ENCODE measurements around the gene COL6A6. TPM values are rescaled to one million over a fixed set of nuclear protein-coding genes. Genes with fewer than 3 reads are reported as not detected.

The COL6A6 gene
- total and polyA plus RNA-seq, 2 experiments from 2014 or later: 0.07 to 0.10 TPM

DNA sequence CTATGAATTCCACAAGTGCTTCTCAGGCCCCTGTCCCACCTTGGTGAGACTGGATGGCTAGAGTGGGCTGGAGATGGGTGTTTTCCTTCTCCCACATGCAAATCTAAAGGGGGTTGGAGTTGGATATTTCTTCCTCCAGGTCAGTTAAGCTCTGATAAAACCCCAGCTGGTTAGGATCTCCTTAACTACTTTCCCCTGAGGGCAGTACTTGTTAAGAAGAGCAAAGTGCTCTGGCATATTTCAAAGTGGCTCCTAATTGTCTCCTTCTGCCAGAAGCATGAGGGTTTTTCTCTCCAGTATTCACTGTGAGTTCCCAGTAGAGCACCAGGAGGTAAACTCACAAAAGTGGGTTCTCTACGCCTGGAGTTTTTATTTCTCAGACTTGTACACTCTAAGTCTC is 31.4 kb downstream of the COL6A6 start (continued):
- TF ChIP-seq ZNF114 (CRISPR knock-in tag; IDR thresholded peaks at IDR 0.05) (no peak), POLR2AphosphoS5 (IDR thresholded peaks at IDR 0.05; ENCODE audit: low read depth) (no peak), EZH2phosphoT487 (IDR thresholded peaks at IDR 0.05; ENCODE audit: unreplicated experiment) (no peak)

DNA sequence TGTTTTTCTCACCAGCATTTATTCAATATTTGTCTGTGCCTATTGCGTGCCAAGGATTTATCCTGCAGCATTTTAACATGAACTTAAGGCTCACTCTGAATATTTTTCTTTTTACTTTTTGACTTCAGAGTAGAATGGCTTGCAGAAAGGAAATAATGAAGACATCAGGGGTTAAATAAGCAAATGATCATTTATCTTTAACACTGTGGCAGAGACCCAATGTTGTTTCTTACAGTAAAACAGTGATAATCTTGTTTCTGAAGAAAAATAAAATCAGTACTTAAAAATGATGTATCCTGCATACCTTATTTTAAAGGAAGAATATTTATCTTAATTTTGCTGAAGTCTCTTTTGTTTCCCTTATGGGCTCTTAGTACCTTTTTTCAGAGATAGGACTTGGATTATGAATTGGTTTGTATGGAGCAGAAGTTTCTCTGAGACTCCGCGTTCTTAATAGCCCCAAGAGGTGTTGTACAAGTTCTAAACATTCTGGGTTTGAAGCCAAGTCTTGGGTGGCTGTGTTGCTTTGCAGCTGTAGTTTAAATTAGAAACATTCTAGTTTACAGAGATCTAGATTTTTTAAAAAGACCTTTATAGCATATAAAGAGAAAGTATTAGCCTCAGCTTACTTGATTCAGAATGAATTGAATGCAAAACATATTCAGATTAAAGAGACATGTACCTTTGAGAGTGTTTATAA is 40.5 kb downstream of the COL6A6 start:
- H3K36me3 Mint-ChIP-seq (ENCODE audit: low read depth): no peaks in the 10 kb centered on the region
- no peak overlapping the region for H3K4me2 ChIP-seq
- H3K4me3 ChIP-seq: no peak overlapping the region
- no peak overlapping the region for H3K27ac ChIP-seq (ENCODE audit: low read depth)
- H3K27ac Mint-ChIP-seq: no peak overlapping the region
- no peaks in the 10 kb centered on the region for H3K36me3 ChIP-seq (ENCODE audit: insufficient read depth)
- H2AFZ ChIP-seq: no peak overlapping the region
- peaks cover 4% of the 10 kb centered on the region; the same call in 1 of the 3 replicates for H3K9me3 Mint-ChIP-seq
- no peaks in the 10 kb centered on the region for H3K4me1 Mint-ChIP-seq
- no peaks in the 10 kb centered on the region for H3K27me3 Mint-ChIP-seq (ENCODE audit: insufficient read depth, low read depth, poor library complexity)
- H3K9me2 ChIP-seq (ENCODE audit: insufficient read depth): no peaks in the 10 kb centered on the region
- TF ChIP-seq, protein P1, sequence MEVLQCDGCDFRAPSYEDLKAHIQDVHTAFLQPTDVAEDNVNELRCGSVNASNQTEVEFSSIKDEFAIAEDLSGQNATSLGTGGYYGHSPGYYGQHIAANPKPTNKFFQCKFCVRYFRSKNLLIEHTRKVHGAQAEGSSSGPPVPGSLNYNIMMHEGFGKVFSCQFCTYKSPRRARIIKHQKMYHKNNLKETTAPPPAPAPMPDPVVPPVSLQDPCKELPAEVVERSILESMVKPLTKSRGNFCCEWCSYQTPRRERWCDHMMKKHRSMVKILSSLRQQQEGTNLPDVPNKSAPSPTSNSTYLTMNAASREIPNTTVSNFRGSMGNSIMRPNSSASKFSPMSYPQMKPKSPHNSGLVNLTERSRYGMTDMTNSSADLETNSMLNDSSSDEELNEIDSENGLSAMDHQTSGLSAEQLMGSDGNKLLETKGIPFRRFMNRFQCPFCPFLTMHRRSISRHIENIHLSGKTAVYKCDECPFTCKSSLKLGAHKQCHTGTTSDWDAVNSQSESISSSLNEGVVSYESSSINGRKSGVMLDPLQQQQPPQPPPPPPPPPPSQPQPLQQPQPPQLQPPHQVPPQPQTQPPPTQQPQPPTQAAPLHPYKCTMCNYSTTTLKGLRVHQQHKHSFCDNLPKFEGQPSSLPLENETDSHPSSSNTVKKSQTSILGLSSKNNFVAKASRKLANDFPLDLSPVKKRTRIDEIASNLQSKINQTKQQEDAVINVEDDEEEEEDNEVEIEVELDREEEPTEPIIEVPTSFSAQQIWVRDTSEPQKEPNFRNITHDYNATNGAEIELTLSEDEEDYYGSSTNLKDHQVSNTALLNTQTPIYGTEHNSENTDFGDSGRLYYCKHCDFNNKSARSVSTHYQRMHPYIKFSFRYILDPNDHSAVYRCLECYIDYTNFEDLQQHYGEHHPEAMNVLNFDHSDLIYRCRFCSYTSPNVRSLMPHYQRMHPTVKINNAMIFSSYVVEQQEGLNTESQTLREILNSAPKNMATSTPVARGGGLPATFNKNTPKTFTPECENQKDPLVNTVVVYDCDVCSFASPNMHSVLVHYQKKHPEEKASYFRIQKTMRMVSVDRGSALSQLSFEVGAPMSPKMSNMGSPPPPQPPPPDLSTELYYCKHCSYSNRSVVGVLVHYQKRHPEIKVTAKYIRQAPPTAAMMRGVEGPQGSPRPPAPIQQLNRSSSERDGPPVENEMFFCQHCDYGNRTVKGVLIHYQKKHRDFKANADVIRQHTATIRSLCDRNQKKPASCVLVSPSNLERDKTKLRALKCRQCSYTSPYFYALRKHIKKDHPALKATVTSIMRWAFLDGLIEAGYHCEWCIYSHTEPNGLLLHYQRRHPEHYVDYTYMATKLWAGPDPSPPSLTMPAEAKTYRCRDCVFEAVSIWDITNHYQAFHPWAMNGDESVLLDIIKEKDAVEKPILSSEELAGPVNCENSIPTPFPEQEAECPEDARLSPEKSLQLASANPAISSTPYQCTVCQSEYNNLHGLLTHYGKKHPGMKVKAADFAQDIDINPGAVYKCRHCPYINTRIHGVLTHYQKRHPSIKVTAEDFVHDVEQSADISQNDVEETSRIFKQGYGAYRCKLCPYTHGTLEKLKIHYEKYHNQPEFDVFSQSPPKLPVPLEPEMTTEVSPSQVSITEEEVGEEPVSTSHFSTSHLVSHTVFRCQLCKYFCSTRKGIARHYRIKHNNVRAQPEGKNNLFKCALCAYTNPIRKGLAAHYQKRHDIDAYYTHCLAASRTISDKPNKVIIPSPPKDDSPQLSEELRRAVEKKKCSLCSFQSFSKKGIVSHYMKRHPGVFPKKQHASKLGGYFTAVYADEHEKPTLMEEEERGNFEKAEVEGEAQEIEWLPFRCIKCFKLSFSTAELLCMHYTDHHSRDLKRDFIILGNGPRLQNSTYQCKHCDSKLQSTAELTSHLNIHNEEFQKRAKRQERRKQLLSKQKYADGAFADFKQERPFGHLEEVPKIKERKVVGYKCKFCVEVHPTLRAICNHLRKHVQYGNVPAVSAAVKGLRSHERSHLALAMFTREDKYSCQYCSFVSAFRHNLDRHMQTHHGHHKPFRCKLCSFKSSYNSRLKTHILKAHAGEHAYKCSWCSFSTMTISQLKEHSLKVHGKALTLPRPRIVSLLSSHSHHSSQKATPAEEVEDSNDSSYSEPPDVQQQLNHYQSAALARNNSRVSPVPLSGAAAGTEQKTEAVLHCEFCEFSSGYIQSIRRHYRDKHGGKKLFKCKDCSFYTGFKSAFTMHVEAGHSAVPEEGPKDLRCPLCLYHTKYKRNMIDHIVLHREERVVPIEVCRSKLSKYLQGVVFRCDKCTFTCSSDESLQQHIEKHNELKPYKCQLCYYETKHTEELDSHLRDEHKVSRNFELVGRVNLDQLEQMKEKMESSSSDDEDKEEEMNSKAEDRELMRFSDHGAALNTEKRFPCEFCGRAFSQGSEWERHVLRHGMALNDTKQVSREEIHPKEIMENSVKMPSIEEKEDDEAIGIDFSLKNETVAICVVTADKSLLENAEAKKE (CRISPR knock-in tag; IDR thresholded peaks at IDR 0.05): no peak
- TF ChIP-seq EZH2phosphoT487 (IDR thresholded peaks at IDR 0.05; ENCODE audit: unreplicated experiment) (no peak), POLR2AphosphoS5 (IDR thresholded peaks at IDR 0.05; ENCODE audit: low read depth) (no peak), CREB1 (CRISPR knock-in tag; IDR thresholded peaks at IDR 0.05; ENCODE audit: low read depth) (no peak)
- no peaks in the 10 kb centered on the region for H3F3A ChIP-seq (replicated peaks; ENCODE audit: low read depth)
- no peaks in the 10 kb centered on the region for H3K27me3 ChIP-seq (ENCODE audit: insufficient read depth)
- DNase-seq (ENCODE audit: low spot score): no peak
- no peaks in the 10 kb centered on the region for H3K79me2 ChIP-seq (replicated peaks; ENCODE audit: insufficient read depth)
- ATAC-seq: no peak
- H4K20me1 ChIP-seq (replicated peaks; ENCODE audit: insufficient read depth): no peaks in the 10 kb centered on the region
- no peaks in the 10 kb centered on the region for H3K4me1 ChIP-seq (ENCODE audit: insufficient read depth)
- H3K4me3 Mint-ChIP-seq: no peak overlapping the region
